Superior temporal gyrus (tissue), 1 donor: ENCODE measurements around the gene UPF1.
A peak's percentile ranks its signal among the peaks of the same experiment; 100 is the strongest.

Experiments
- DNase-seq: peaks from one replicate; pipeline ENCODE4 v3.0.0-alpha.2; 2016; ENCODE audit errors: extremely low spot score

Gene UPF1

GRCh38 chr19:18875726-18876125, 44.0 kb downstream of the UPF1 start:
- DNase-seq: no peak

- DNase-seq: no peak
These were observed 45.1 kb downstream of the UPF1 start for GRCh38 chr19:18876865-18877264.

- no peak for DNase-seq
These were observed 46.5 kb downstream of the UPF1 start for GRCh38 chr19:18878058-18878797.

- DNase-seq: no peak
These were observed 47.3 kb downstream of the UPF1 start for GRCh38 chr19:18878858-18879578.

GRCh38 chr19:18879579-18880373, 48.0 kb downstream of the UPF1 start:
- no peak for DNase-seq

GRCh38 chr19:18881491-18881890, 49.7 kb downstream of the UPF1 start:
- no peak for DNase-seq

GRCh38 chr19:18883526-18884304, 52.0 kb downstream of the UPF1 start:
- no peak for DNase-seq

GRCh38 chr19:18886972-18887371, 55.2 kb downstream of the UPF1 start:
- DNase-seq: no peak

- DNase-seq: no peak
These were observed 58.4 kb downstream of the UPF1 start for GRCh38 chr19:18889949-18890745.

- no peak for DNase-seq
These were observed 62.0 kb downstream of the UPF1 start for GRCh38 chr19:18893587-18894253.

GRCh38 chr19:18894254-18895037, 62.7 kb downstream of the UPF1 start:
- peak; percentile 94 for DNase-seq

GRCh38 chr19:18895038-18895823, 63.5 kb downstream of the UPF1 start:
- DNase-seq: no peak

GRCh38 chr19:18895824-18896341, 64.1 kb downstream of the UPF1 start, which contains the start of gene CERS1:
Gene CERS1, minus strand, starts transcription at chr19:18896158. Its CDS starts 86 bp downstream, at chr19:18896072.
- DNase-seq: peak; percentile 59

GRCh38 chr19:18896421-18896841, 64.7 kb downstream of the UPF1 start:
- DNase-seq: peak; percentile 26

GRCh38 chr19:18897094-18898029, 65.6 kb downstream of the UPF1 start:
- no peak for DNase-seq

GRCh38 chr19:18898081-18898606, 66.4 kb downstream of the UPF1 start:
- DNase-seq: no peak
